Activated CD4-positive, alpha-beta T cell treated with anti-CD3 and anti-CD28 coated beads, Interleukin-2, amount 10 ng/mL, durations not matched to agents 24 days and 14 days (primary cell): ENCODE results near the gene ENO1. TPM values are rescaled to one million over a fixed set of nuclear protein-coding genes. Genes with fewer than 3 reads are reported as not detected.
"Not testable (repeated sequence)": the region's sequence is repeated elsewhere in the genome, so short reads cannot be mapped to it uniquely, and the experiment has no call there.

Experiments
- DNase-seq: peaks from one replicate; pipeline ENCODE4 v3.0.0; 2022
- H3K27ac Mint-ChIP-seq: one replicate; pipeline ENCODE4 v1.8.0; 2022; ENCODE audit warnings: mild to moderate bottlenecking, mixed read lengths
- H3K27me3 Mint-ChIP-seq: one replicate; pipeline ENCODE4 v1.8.0; 2022; ENCODE audit warnings: mixed read lengths
- H3K36me3 Mint-ChIP-seq: one replicate; pipeline ENCODE4 v1.8.0; 2022; ENCODE audit warnings: low read depth, mild to moderate bottlenecking, mixed read lengths
- H3K4me1 Mint-ChIP-seq: one replicate; pipeline ENCODE4 v1.8.0; 2021; ENCODE audit warnings: mixed read lengths
- H3K4me3 Mint-ChIP-seq: one replicate; pipeline ENCODE4 v1.8.0; 2022; ENCODE audit warnings: mild to moderate bottlenecking, moderate library complexity, mixed read lengths
- H3K9me3 Mint-ChIP-seq: one replicate; pipeline ENCODE4 v1.8.0; 2021; ENCODE audit warnings: mixed read lengths
- intact Hi-C: fragments of 100-400 bp; cut with micrococcal nuclease; formaldehyde crosslinking; loops from one replicate; pipeline ENCODE4 v1.15.1; 2023
- total RNA-seq: library from RNA; stranded (reverse); gene quantifications from 2 replicates; pipeline ENCODE4 v1.2.3, GENCODE V29; 2022

The ENO1 gene
- total RNA-seq, 1 donor from 2014 or later = 3,899 TPM

GRCh38 chr1:8886589-8886988, 8.1 kb upstream of the ENO1 start:
- H3K9me3 Mint-ChIP-seq = no peaks in the 10 kb centered on the region
- H3K27me3 Mint-ChIP-seq = no peaks in the 10 kb centered on the region
- no peak overlapping the region for H3K27ac Mint-ChIP-seq
- DNase-seq = no peak
- no peak overlapping the region for H3K4me3 Mint-ChIP-seq
- H3K36me3 Mint-ChIP-seq = no peaks in the 10 kb centered on the region
- intact Hi-C loops = no loop called here
- peaks cover 3% of the 10 kb centered on the region for H3K4me1 Mint-ChIP-seq

DNA sequence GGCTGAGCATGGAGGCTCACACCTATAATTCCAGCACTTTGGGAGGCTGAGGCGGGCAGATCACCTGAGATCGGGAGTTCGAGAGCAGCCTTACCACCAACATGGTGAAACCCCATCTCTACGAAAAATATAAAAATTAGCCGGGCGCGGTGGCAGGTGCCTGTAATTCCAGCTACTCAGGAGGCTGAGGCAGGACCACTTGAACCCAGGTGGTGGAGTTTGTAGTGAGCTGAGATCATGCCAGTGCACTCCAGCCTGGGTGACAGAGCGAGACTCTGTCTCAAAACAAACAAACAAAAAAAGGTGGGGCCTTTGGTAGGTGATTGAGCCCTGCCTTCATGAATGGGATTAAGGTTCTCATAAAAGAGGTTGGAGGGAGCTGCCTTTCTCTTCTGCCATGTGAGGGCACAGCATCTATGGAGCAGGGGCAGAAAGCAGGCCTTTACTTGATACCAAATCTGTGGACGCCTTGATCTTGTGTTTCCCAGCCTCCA, 7.6 kb upstream of the ENO1 start:
- H3K36me3 Mint-ChIP-seq, DNase-seq, H3K27ac Mint-ChIP-seq, H3K4me3 Mint-ChIP-seq, H3K9me3 Mint-ChIP-seq, H3K27me3 Mint-ChIP-seq, intact Hi-C loops, H3K4me1 Mint-ChIP-seq: not testable (repeated sequence)

DNA sequence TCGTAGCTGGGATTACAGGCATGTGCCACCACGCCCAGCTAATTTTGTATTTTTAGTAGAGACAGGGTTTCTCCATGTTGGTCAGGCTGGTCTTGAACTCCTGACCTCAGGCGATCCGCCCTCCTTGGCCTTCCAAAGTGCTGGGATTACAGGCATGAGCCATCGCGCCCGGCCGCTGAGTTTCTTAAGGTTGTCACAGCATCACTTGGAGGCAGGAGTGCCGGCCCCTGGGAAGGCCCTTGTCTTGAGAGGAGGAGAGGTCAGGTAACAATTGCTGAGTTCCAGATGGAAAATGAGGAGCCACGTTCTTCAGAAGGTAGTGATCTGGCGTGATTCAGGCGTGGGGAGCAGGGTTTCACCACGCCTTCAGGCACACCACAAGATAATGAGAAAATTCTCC, 5.6 kb upstream of the ENO1 start:
- DNase-seq, intact Hi-C loops, H3K4me3 Mint-ChIP-seq, H3K27ac Mint-ChIP-seq, H3K27me3 Mint-ChIP-seq, H3K9me3 Mint-ChIP-seq: not testable (repeated sequence)
- peaks cover 11% of the 10 kb centered on the region for H3K36me3 Mint-ChIP-seq
- peaks cover 20% of the 10 kb centered on the region for H3K4me1 Mint-ChIP-seq

- DNase-seq = no peak
- intact Hi-C loops = no loop called here
- H3K36me3 Mint-ChIP-seq = peaks cover 13% of the 10 kb centered on the region
- H3K4me3 Mint-ChIP-seq = no peak overlapping the region
- no peak overlapping the region for H3K27ac Mint-ChIP-seq
- no peaks in the 10 kb centered on the region for H3K9me3 Mint-ChIP-seq
- H3K27me3 Mint-ChIP-seq = no peaks in the 10 kb centered on the region
- peaks cover 20% of the 10 kb centered on the region for H3K4me1 Mint-ChIP-seq
These were observed 5.0 kb upstream of the ENO1 start for GRCh38 chr1:8883491-8883890.

- peak; percentile 86 for DNase-seq
- intact Hi-C loops = loop anchor here (2.0 to 5.0 kb wide), 4 partner anchors 63 to 547 kb away; partner anchors contain the start of gene RERE
- H3K9me3 Mint-ChIP-seq = no peaks in the 10 kb centered on the region
These were observed 1.6 kb upstream of the ENO1 start for GRCh38 chr1:8879922-8880676.

DNA sequence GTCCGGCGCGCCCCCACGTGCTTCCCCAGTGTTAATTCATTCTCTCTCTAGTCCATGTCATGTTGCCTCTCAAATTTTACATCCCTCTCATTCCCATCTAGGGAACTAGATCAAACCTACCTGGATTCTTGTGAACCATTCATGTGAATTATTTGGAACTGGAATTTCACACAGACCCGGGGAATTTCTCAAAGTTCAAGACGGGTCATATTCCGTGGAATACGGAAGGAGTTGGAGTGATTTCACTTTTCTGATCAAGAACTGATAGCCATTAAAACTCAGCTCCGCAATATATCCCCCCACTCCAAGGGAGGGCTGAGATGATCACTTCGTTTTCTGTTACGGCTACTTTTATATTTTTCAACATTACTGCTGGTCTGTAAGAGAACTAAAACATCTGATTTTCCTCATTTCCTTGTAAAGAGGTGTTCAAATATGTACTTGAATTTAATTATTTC, 1.0 kb upstream of the ENO1 start:
- Mint-ChIP-seq H3K36me3 (peaks cover 51% of the 10 kb centered on the region), H3K27ac (peak overlapping the region; percentile 98), H3K4me1 (peaks cover 26% of the 10 kb centered on the region), H3K27me3 (no peaks in the 10 kb centered on the region), H3K9me3 (no peaks in the 10 kb centered on the region), H3K4me3 (peak overlapping the region; percentile 90)
- no peak for DNase-seq
- intact Hi-C loops = loop anchor here (2.0 to 5.0 kb wide), 4 partner anchors 63 to 548 kb away; partner anchors contain the start of gene RERE

More at GRCh38 chr1:8879922-8880676, 1.6 kb upstream of the ENO1 start:
- Mint-ChIP-seq H3K27me3 (no peaks in the 10 kb centered on the region), H3K4me1 (peaks cover 22% of the 10 kb centered on the region), H3K4me3 (peak overlapping the region; percentile 90), H3K36me3 (peaks cover 45% of the 10 kb centered on the region), H3K27ac (peak overlapping the region; percentile 98)

DNA sequence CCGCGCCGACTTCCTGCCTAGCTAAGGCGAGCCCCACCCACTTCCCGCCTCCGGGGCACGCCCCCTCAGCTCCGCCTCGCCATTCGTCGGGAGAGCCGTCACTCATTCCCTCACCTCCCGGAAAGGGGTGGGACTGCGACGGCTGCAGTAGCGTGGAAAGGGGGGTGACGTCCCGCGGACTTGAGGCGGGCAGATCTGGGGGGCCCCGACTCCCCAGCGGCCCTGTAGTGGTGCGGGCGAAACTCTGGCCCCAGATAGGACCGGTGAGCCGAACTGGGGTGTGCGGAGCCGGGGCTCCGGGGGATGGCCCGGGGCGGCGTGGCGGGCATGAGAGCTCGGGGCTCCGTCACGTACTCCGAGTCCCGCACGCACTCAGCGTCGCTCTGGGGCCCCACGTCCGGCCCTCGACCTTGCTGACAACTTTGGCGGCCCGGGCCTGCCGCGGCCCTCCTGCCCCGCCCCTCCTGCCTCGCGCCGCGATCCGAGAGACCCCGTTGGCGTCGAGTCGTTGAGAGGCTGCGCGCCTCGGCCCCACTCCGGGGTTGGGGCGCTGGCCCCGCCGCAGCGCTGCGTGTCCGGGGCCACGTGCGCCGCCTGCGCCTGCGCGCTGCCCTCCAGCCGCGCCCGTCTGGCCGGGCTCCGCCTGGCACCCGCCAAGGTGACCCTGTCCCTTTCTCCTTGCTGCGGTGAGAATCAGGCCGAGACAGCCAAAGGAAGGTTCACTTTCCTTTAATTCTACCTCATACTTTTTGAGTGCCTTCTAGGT, 395 bp upstream of the ENO1 start:
- Mint-ChIP-seq H3K9me3 (no peaks in the 10 kb centered on the region), H3K4me1 (peaks cover 29% of the 10 kb centered on the region), H3K4me3 (peak overlapping the region; percentile 92), H3K27me3 (no peaks in the 10 kb centered on the region), H3K27ac (peak overlapping the region; percentile 100), H3K36me3 (peaks cover 57% of the 10 kb centered on the region)
- peak; percentile 100 for DNase-seq
- intact Hi-C loops = loop anchor here (1.0 to 5.0 kb wide), 5 partner anchors 21 to 548 kb away; partner anchors contain the start of gene RERE

DNA sequence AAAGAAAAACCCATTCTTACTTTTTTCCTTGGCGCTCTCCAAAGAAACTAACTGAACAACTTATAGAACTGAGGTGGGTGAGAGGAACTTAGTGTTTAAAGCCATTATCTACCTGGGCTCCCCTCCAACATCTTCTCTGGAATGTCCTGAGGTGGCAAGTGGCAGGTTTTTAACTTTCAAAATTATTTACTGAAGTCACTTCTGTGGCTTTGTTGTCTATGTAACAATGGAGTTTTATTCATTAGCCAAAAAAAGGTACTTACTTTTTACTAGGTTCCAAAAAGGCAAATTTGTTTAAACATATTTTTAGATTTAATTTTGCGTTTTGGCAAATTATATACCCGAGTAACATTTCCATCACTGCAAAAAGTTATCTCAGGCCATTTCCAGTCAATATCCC, 2.4 kb downstream of the ENO1 start:
- H3K4me1 Mint-ChIP-seq = peaks cover 53% of the 10 kb centered on the region
- H3K4me3 Mint-ChIP-seq = peak overlapping the region; percentile 92
- intact Hi-C loops = loop anchor here (5.0 kb wide), 3 partner anchors 96 to 551 kb away; no protein-coding TSS in a partner anchor
- H3K9me3 Mint-ChIP-seq = no peaks in the 10 kb centered on the region
- H3K27ac Mint-ChIP-seq = peak overlapping the region; percentile 100
- peaks cover 85% of the 10 kb centered on the region for H3K36me3 Mint-ChIP-seq
- H3K27me3 Mint-ChIP-seq = no peaks in the 10 kb centered on the region
- no peak for DNase-seq

DNA sequence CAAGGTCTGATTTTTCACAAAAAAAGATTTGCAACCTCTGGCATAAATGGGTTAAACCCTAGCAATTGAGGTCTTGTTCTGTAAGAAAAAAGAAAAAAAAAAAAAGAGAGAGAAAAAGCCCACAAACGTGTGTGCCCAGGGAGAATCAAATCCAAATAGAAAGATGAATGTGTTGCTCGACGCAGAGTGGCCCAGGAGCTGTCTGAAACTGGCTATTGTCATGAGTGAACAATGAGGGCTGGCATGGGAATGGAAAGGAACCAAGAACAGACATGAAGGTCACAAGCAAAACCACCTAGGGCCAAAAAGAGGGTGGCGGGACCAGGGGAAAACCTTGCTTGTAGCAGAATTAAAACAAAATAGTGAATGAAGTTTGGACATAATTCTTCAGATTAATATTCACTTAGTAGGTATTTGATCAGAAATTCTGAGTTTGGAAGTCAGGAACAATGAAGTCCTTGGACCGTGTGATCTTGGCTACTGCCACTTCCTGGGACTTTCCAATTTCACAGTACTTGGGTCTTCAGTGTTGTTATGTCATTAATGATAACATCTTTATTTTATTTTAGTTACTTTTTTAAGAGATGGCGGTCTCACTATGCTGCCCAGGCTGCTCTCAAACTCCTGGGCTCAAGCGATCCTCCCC, 3.1 kb downstream of the ENO1 start:
- Mint-ChIP-seq H3K27me3 (no peaks in the 10 kb centered on the region), H3K9me3 (no peaks in the 10 kb centered on the region), H3K36me3 (peaks cover 90% of the 10 kb centered on the region), H3K4me3 (peak overlapping the region; percentile 92), H3K4me1 (peaks cover 55% of the 10 kb centered on the region), H3K27ac (peak overlapping the region; percentile 100)
- peak; percentile 69 for DNase-seq
- intact Hi-C loops = loop anchor here (5.0 kb wide), 3 partner anchors 97 to 552 kb away; no protein-coding TSS in a partner anchor

DNA sequence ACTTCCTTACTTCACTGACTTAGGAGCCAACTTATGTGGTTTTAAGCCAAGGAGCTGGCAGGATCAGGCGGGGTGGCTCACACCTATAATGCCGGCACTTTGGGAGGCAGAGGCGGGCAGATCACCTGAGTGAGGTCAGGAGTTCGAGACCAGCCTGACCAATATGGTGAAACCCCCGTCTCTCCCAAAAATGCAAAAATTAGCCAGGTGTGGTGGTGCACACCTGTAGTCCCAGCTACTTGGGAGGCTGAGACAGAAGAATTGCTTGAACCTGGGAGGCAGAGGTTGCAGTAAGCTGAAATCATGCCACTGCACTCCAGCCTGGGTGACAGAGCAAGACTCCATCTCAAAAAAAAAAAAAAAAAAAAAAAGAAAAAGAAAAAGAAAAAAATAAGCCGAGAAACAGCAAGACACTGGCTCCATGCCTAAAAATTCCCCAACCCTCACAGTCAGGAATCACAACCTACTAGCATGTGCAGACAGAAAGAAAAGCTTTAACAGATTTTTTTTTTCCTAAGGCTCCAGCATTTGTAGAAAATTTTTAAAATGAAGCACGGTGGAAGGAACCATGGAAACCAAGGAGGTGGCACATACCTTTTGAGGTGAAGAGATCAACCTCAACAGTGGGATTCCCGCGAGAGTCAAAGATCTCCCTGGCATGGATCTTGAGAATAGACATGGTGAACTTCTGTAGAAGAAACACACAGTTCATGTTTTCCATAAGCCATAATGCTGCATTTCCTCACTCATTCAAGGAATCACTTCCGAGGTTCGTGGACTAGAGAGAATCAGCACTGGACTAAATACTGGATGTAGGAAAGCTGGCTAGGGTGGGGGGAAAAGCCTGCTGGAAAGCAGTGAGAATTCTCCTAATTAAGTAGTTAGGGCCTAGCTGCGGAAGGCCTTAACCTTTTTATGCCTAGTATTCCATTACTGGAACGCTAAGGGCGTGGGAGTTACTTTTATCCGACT, 4.0 kb downstream of the ENO1 start:
- H3K4me3 Mint-ChIP-seq = peak overlapping the region; percentile 92
- peaks cover 56% of the 10 kb centered on the region for H3K4me1 Mint-ChIP-seq
- peaks cover 93% of the 10 kb centered on the region for H3K36me3 Mint-ChIP-seq
- H3K9me3 Mint-ChIP-seq = no peaks in the 10 kb centered on the region
- intact Hi-C loops = loop anchor here (5.0 kb wide), 4 partner anchors 98 to 553 kb away; no protein-coding TSS in a partner anchor
- no peak for DNase-seq
- no peaks in the 10 kb centered on the region for H3K27me3 Mint-ChIP-seq
- H3K27ac Mint-ChIP-seq = peak overlapping the region; percentile 100

GRCh38 chr1:8873506-8874229, 4.8 kb downstream of the ENO1 start:
- peak overlapping the region; percentile 92 for H3K4me3 Mint-ChIP-seq
- peak; percentile 88 for DNase-seq

GRCh38 chr1:8873001-8873400, 5.5 kb downstream of the ENO1 start:
- Mint-ChIP-seq H3K36me3 (peaks cover 97% of the 10 kb centered on the region), H3K27ac (peak overlapping the region; percentile 77), H3K4me3 (peak overlapping the region; percentile 92), H3K27me3 (no peaks in the 10 kb centered on the region), H3K4me1 (peaks cover 61% of the 10 kb centered on the region), H3K9me3 (no peaks in the 10 kb centered on the region)
- intact Hi-C loops = loop anchor here (2.0 to 5.0 kb wide), 2 partner anchors 14 to 114 kb away; no protein-coding TSS in a partner anchor
- DNase-seq = no peak

More at GRCh38 chr1:8873506-8874229, 4.8 kb downstream of the ENO1 start:
- Mint-ChIP-seq H3K4me1 (peaks cover 59% of the 10 kb centered on the region), H3K9me3 (no peaks in the 10 kb centered on the region), H3K36me3 (peaks cover 98% of the 10 kb centered on the region), H3K27ac (peak overlapping the region; percentile 77), H3K27me3 (no peaks in the 10 kb centered on the region)
- intact Hi-C loops = loop anchor here (2.0 to 5.0 kb wide), 2 partner anchors 15 to 114 kb away; no protein-coding TSS in a partner anchor
